ENCODE measurements around the gene HDAC9.

The HDAC9 gene

DNA sequence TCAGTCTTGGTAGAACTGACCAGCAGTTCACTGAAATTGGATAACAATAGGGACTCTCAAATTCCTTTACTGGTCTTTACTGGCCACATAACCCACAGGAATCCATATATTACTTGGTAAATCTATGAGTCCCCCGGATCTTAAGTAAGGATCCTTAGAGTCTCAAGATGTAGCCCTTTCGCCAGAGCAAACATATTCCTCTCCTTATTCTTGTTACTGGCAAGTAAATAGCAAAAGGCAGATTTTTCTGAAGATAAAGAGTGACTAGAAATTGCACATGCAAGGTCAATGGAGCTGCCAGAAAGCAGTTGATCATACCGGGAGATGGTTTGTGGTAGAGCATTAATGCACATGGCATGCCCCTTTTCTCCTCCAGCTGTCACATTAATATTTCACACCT lies 283.0 kb downstream of the HDAC9 start:
- Histone ChIP-seq H3K4me3 (ENCODE audit: low read depth, low read length) (no peak overlapping the region), H3K36me3 (ENCODE audit: control insufficient read depth in 2 of 2, insufficient read depth in 1 of 2, low read length in 2 of 2) (no peaks in the 10 kb centered on the region), H3K9me3 (ENCODE audit: control insufficient read depth, insufficient read depth, low read depth, low read length) (no peaks in the 10 kb centered on the region), H3K27ac (ENCODE audit: extremely low read depth, low read depth, low read length) (no peak overlapping the region), H3K4me1 (ENCODE audit: control insufficient read depth, insufficient read depth, low read length) (no peaks in the 10 kb centered on the region)
- TF ChIP-seq ZNF664 (tag by site-specific recombination; IDR thresholded peaks at IDR 0.05), result no peak
- TF ChIP-seq ZNF670 (tag by site-specific recombination; IDR thresholded peaks at IDR 0.05; ENCODE audit: low read depth), result no peak
- TF ChIP-seq, protein P1, sequence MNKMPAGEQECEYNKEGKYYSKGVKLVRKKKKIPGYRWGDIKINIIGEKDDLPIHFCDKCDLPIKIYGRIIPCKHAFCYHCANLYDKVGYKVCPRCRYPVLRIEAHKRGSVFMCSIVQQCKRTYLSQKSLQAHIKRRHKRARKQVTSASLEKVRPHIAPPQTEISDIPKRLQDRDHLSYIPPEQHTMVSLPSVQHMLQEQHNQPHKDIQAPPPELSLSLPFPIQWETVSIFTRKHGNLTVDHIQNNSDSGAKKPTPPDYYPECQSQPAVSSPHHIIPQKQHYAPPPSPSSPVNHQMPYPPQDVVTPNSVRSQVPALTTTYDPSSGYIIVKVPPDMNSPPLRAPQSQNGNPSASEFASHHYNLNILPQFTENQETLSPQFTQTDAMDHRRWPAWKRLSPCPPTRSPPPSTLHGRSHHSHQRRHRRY (tag by site-specific recombination; IDR thresholded peaks at IDR 0.05), result no peak
- TF ChIP-seq ZNF830 (tag by site-specific recombination; IDR thresholded peaks at IDR 0.05; ENCODE audit: low read depth), result no peak
- no peak for TF ChIP-seq ZNF37A (tag by site-specific recombination; IDR thresholded peaks at IDR 0.05)
- TF ChIP-seq SP7 (tag by site-specific recombination; IDR thresholded peaks at IDR 0.05), result no peak
- no peak for TF ChIP-seq BCL11B (tag by site-specific recombination; IDR thresholded peaks at IDR 0.05; ENCODE audit: low read depth)
- TF ChIP-seq ZNF585B (tag by site-specific recombination; IDR thresholded peaks at IDR 0.05), result no peak
- TF ChIP-seq ZFP37 (tag by site-specific recombination; IDR thresholded peaks at IDR 0.05), result no peak
- TF ChIP-seq ZNF433 (tag by site-specific recombination; IDR thresholded peaks at IDR 0.05; ENCODE audit: low read depth), result no peak
- no peak for TF ChIP-seq ZNF174 (tag by site-specific recombination; IDR thresholded peaks at IDR 0.05)
- TF ChIP-seq ZNF211 (tag by site-specific recombination; IDR thresholded peaks at IDR 0.05; ENCODE audit: low read depth), result no peak
- TF ChIP-seq, protein P2, sequence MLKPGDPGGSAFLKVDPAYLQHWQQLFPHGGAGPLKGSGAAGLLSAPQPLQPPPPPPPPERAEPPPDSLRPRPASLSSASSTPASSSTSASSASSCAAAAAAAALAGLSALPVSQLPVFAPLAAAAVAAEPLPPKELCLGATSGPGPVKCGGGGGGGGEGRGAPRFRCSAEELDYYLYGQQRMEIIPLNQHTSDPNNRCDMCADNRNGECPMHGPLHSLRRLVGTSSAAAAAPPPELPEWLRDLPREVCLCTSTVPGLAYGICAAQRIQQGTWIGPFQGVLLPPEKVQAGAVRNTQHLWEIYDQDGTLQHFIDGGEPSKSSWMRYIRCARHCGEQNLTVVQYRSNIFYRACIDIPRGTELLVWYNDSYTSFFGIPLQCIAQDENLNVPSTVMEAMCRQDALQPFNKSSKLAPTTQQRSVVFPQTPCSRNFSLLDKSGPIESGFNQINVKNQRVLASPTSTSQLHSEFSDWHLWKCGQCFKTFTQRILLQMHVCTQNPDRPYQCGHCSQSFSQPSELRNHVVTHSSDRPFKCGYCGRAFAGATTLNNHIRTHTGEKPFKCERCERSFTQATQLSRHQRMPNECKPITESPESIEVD (tag by site-specific recombination; IDR thresholded peaks at IDR 0.05), result no peak
- TF ChIP-seq KLF10 (tag by site-specific recombination; IDR thresholded peaks at IDR 0.05), result no peak
- no peak for TF ChIP-seq ZFP3 (tag by site-specific recombination; IDR thresholded peaks at IDR 0.05; ENCODE audit: low read depth)
- no peak for TF ChIP-seq ZNF132 (tag by site-specific recombination; IDR thresholded peaks at IDR 0.05; ENCODE audit: borderline replicate concordance)
- TF ChIP-seq ZNF140 (tag by site-specific recombination; IDR thresholded peaks at IDR 0.05), result no peak
- TF ChIP-seq ZNF514 (tag by site-specific recombination; IDR thresholded peaks at IDR 0.05), result no peak
- TF ChIP-seq ZNF596 (tag by site-specific recombination; IDR thresholded peaks at IDR 0.05), result no peak
- ChIA-PET POLR2A (no interaction called here), CTCF (no interaction called here)

DNA sequence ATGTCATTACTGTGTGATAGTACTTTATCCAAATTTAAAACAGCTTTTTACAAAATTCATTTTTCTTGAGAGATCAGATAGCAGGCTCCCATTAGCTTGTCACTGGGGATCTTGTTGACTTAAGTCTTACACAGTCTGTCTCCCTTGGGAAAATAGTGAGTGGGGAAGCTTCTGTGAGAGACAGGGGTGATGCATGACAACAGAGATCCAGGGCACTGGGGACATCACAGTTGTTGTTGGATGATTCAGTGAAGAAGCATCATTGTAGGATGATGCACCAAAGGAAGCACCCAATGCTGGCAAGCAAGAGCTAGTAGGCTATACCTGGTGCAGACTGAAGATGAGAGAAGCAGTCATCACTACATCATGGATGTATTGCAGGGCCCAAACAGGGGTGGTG lies 284.7 kb downstream of the HDAC9 start:
- H3K4me3 ChIP-seq (ENCODE audit: low read depth, low read length), result no peak overlapping the region
- ChIA-PET CTCF (interaction anchor here (0.6 kb wide), 1 partner anchor 1611 kb away, joined by 4 read pairs; no protein-coding TSS in a partner anchor), POLR2A (no interaction called here)
- no peaks in the 10 kb centered on the region for H3K36me3 ChIP-seq (ENCODE audit: control insufficient read depth in 2 of 2, insufficient read depth in 1 of 2, low read length in 2 of 2)
- no peaks in the 10 kb centered on the region for H3K4me1 ChIP-seq (ENCODE audit: control insufficient read depth, insufficient read depth, low read length)
- no peaks in the 10 kb centered on the region for H3K9me3 ChIP-seq (ENCODE audit: control insufficient read depth, insufficient read depth, low read depth, low read length)
- no peak overlapping the region for H3K27ac ChIP-seq (ENCODE audit: extremely low read depth, low read depth, low read length)
- no peak for TF ChIP-seq ZNF624 (tag by site-specific recombination; IDR thresholded peaks at IDR 0.05)
- no peak for TF ChIP-seq ZNF473 (tag by site-specific recombination; IDR thresholded peaks at IDR 0.05)
- TF ChIP-seq ZNF391 (tag by site-specific recombination; IDR thresholded peaks at IDR 0.05; ENCODE audit: borderline replicate concordance, low read depth), result no peak
- TF ChIP-seq, protein P3, sequence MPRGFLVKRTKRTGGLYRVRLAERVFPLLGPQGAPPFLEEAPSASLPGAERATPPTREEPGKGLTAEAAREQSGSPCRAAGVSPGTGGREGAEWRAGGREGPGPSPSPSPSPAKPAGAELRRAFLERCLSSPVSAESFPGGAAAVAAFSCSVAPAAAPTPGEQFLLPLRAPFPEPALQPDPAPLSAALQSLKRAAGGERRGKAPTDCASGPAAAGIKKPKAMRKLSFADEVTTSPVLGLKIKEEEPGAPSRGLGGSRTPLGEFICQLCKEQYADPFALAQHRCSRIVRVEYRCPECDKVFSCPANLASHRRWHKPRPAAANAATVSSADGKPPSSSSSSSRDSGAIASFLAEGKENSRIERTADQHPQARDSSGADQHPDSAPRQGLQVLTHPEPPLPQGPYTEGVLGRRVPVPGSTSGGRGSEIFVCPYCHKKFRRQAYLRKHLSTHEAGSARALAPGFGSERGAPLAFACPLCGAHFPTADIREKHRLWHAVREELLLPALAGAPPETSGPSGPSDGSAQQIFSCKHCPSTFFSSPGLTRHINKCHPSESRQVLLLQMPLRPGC (tag by site-specific recombination; IDR thresholded peaks at IDR 0.05), result no peak
- no peak for TF ChIP-seq MYNN (tag by site-specific recombination; IDR thresholded peaks at IDR 0.05; ENCODE audit: borderline replicate concordance)
- TF ChIP-seq, protein P4, sequence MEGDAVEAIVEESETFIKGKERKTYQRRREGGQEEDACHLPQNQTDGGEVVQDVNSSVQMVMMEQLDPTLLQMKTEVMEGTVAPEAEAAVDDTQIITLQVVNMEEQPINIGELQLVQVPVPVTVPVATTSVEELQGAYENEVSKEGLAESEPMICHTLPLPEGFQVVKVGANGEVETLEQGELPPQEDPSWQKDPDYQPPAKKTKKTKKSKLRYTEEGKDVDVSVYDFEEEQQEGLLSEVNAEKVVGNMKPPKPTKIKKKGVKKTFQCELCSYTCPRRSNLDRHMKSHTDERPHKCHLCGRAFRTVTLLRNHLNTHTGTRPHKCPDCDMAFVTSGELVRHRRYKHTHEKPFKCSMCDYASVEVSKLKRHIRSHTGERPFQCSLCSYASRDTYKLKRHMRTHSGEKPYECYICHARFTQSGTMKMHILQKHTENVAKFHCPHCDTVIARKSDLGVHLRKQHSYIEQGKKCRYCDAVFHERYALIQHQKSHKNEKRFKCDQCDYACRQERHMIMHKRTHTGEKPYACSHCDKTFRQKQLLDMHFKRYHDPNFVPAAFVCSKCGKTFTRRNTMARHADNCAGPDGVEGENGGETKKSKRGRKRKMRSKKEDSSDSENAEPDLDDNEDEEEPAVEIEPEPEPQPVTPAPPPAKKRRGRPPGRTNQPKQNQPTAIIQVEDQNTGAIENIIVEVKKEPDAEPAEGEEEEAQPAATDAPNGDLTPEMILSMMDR (tag by site-specific recombination; IDR thresholded peaks at IDR 0.05), result no peak
- no peak for TF ChIP-seq ZNF514 (tag by site-specific recombination; IDR thresholded peaks at IDR 0.05)
